ENCODE measurements around the gene ASIC2. TPM values are rescaled to one million over a fixed set of nuclear protein-coding genes. Genes with fewer than 3 reads are reported as not detected.

Gene ASIC2
- total RNA-seq, 2 experiments from 2014 or later = not detected

DNA sequence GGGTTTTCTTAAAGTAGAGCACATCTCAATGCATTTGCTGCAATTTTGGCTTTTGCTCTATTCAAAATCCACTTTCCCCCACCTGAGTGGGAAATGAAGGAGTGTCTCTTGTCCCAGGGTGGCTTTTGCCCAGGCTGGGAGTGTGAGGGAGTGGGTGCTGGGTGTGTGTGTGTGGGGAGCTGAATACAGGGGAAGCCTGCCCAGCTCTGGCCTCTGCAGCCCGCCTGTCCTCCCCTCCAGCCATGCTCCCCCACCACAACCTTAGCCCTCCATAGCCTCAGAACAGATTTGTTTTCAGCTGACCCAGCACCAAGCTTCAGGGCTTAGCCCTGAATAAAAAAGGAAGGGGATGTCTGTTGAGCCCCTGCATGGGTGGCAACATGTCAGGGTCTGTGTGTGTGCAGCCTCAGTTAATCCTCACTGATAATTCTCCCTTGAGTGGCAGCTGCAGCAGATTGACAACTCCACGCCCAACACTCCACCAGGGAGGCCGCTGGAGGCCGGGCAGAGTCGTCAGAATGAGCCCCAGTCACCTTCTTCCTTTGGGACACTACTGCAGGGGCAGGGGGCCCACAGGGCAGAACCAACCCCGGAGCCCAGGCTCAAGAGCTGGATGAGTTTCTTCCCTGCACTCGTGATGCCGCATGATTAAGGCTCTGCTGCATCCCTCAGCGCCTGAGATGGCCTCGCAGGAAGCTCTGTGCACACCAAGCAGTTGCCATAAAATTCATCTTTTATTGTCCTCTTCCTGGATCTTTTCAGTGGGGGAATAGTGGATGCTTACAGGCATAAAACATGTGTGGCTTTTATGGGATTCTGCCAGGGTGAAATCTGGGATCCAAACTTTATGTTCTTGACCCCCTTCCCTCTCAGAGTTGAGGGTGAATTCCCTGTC is 246.5 kb downstream of the ASIC2 start:
- Mint-ChIP-seq H3K36me3 (ENCODE audit: low read depth) (no peaks in the 10 kb centered on the region), H3K4me1 (ENCODE audit: low read depth) (no peaks in the 10 kb centered on the region), H3K4me3 (no peak overlapping the region), H3K27ac (no peak overlapping the region), H3K9me3 (no peaks in the 10 kb centered on the region), H3K27me3 (peaks cover 29% of the 10 kb centered on the region)
- ATAC-seq (ENCODE audit: poor library complexity) = no peak
- no peak overlapping the region for H3K4me3 ChIP-seq (ENCODE audit: low read length)
- no peaks in the 10 kb centered on the region for H3K9me3 ChIP-seq (ENCODE audit: control insufficient read depth in 1 of 2, insufficient read depth in 1 of 2, low read length in 2 of 2)
- H3K36me3 ChIP-seq (ENCODE audit: insufficient read depth, low read length) = no peaks in the 10 kb centered on the region
- H3K27ac ChIP-seq (ENCODE audit: low read depth in 1 of 2, low read length in 2 of 2) = no peak overlapping the region
- TF ChIP-seq, protein P1, sequence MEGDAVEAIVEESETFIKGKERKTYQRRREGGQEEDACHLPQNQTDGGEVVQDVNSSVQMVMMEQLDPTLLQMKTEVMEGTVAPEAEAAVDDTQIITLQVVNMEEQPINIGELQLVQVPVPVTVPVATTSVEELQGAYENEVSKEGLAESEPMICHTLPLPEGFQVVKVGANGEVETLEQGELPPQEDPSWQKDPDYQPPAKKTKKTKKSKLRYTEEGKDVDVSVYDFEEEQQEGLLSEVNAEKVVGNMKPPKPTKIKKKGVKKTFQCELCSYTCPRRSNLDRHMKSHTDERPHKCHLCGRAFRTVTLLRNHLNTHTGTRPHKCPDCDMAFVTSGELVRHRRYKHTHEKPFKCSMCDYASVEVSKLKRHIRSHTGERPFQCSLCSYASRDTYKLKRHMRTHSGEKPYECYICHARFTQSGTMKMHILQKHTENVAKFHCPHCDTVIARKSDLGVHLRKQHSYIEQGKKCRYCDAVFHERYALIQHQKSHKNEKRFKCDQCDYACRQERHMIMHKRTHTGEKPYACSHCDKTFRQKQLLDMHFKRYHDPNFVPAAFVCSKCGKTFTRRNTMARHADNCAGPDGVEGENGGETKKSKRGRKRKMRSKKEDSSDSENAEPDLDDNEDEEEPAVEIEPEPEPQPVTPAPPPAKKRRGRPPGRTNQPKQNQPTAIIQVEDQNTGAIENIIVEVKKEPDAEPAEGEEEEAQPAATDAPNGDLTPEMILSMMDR (IDR thresholded peaks at IDR 0.05) = no peak
- H3K27me3 ChIP-seq (ENCODE audit: control insufficient read depth in 1 of 2, insufficient read depth in 2 of 2, low read length in 2 of 2) = peaks cover 0 to 3% of the 10 kb centered on the region in 2 experiments
- no peaks in the 10 kb centered on the region for H3K4me1 ChIP-seq (ENCODE audit: insufficient read depth, low read length)
- no peak for DNase-seq
- ChIA-PET POLR2A (no interaction called here), CTCF (no interaction called here)
- intact Hi-C loops (cut with DNase I, micrococcal nuclease) = no loop called here

DNA sequence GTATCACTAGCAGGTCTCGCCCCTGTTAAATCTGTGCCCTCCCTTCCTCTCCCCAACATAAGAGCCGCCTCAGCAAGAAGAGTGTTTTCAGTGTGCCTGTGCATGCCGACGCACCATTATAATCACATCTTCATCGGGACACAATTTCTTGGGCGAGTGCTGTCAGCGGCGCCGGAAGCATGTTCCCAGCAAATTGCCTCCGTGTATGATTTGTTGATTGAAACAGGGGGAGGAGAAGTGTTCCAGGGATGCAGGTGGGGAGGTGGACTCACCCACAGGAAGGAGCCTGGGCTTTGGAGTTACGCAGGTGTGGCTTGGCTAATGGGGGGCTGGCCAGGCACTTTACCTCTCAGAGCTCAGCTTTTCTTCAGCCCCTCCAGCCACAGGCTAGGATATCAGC is 247.9 kb downstream of the ASIC2 start:
- no peaks in the 10 kb centered on the region for H3K4me1 ChIP-seq (ENCODE audit: insufficient read depth, low read length)
- Mint-ChIP-seq H3K4me1 (ENCODE audit: low read depth) (no peaks in the 10 kb centered on the region), H3K27ac (no peak overlapping the region), H3K9me3 (no peaks in the 10 kb centered on the region), H3K4me3 (no peak overlapping the region), H3K27me3 (peaks cover 23% of the 10 kb centered on the region), H3K36me3 (ENCODE audit: low read depth) (no peaks in the 10 kb centered on the region)
- H3K27ac ChIP-seq (ENCODE audit: low read depth in 1 of 2, low read length in 2 of 2) = no peak overlapping the region
- no peaks in the 10 kb centered on the region for H3K9me3 ChIP-seq (ENCODE audit: control insufficient read depth in 1 of 2, insufficient read depth in 1 of 2, low read length in 2 of 2)
- no peak overlapping the region for H3K4me3 ChIP-seq (ENCODE audit: low read length)
- ATAC-seq (ENCODE audit: poor library complexity) (no peak), DNase-seq (no peak)
- ChIA-PET CTCF (no interaction called here), POLR2A (no interaction called here)
- intact Hi-C loops (cut with DNase I, micrococcal nuclease) = no loop called here
- no peaks in the 10 kb centered on the region for H3K36me3 ChIP-seq (ENCODE audit: insufficient read depth, low read length)
- TF ChIP-seq, protein P1 (IDR thresholded peaks at IDR 0.05) = no peak
- peaks cover 0 to 3% of the 10 kb centered on the region in 2 experiments for H3K27me3 ChIP-seq (ENCODE audit: control insufficient read depth in 1 of 2, insufficient read depth in 2 of 2, low read length in 2 of 2)

DNA sequence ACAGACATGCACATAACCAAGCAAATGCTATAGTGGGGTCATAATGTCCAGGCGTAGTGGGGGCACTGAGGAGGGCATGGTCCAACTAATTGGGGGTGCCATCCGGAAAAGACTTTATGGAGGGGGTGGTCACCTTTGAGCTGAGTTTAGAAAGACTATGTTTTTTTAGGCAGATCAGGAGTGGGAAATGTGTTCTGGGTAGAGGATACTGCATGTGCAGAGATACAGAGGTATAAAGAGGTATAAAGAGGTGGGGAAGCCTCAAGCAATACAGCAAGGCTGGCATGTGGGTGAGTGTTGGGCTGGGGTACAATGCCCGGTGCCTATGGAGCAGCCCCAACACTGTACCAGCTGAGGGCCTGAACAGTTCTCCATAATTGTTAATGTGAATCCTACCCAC is 248.3 kb downstream of the ASIC2 start:
- intact Hi-C loops (cut with DNase I, micrococcal nuclease) = no loop called here
- H3K27me3 Mint-ChIP-seq = peaks cover 28% of the 10 kb centered on the region

More for the DNA sequence above, 248.3 kb downstream of the ASIC2 start:
- Mint-ChIP-seq H3K4me3 (no peak overlapping the region), H3K27ac (no peak overlapping the region), H3K9me3 (no peaks in the 10 kb centered on the region), H3K36me3 (ENCODE audit: low read depth) (no peaks in the 10 kb centered on the region), H3K4me1 (ENCODE audit: low read depth) (no peaks in the 10 kb centered on the region)
- DNase-seq (no peak), ATAC-seq (ENCODE audit: poor library complexity) (no peak)
- CTCF ChIA-PET = no interaction called here
- Histone ChIP-seq H3K9me3 (ENCODE audit: control insufficient read depth in 1 of 2, insufficient read depth in 1 of 2, low read length in 2 of 2) (no peaks in the 10 kb centered on the region), H3K4me1 (ENCODE audit: insufficient read depth, low read length) (no peaks in the 10 kb centered on the region), H3K36me3 (ENCODE audit: insufficient read depth, low read length) (no peaks in the 10 kb centered on the region), H3K27me3 (ENCODE audit: control insufficient read depth in 1 of 2, insufficient read depth in 2 of 2, low read length in 2 of 2) (peaks cover 0 to 3% of the 10 kb centered on the region in 2 experiments), H3K4me3 (ENCODE audit: low read length) (no peak overlapping the region), H3K27ac (ENCODE audit: low read depth in 1 of 2, low read length in 2 of 2) (no peak overlapping the region)
- POLR2A ChIA-PET = no interaction called here
- TF ChIP-seq, protein P1 (IDR thresholded peaks at IDR 0.05) = no peak

Data from CD4-positive, alpha-beta T cell (primary cell).